H1 (cell line): ENCODE measurements around the gene CEBPA. TPM values are rescaled to one million over a fixed set of nuclear protein-coding genes. Genes with fewer than 3 reads are reported as not detected.

Experiments
- CTCF ChIA-PET: fragments of 300-600 bp; sonication (Branson Sonifier 250); formaldehyde crosslinking; loops from one replicate; lab custom pipeline; 2021; ENCODE audit not compliant: partially characterized antibody; lab: Charles Lee
- POLR2A ChIA-PET: fragments of 300-600 bp; sonication (Branson Sonifier 250); formaldehyde crosslinking; loops from one replicate; lab custom pipeline; 2021; ENCODE audit warnings: inconsistent platforms; ENCODE audit not compliant: partially characterized antibody; lab: Charles Lee
- DNase-seq, 2 experiments: peaks; one replicate each; pipeline versions ENCODE4 v3.0.0 to v3.0.0-alpha.2; 2010 to 2022; ENCODE audit warnings: low spot score in 2 of 2, low read depth in 1 of 2, mixed read lengths in 1 of 2
- FAIRE-seq: peaks from 2 replicates; lab custom pipeline; 2011; peaks lifted over from hg19 to GRCh38; lab: Jason Lieb, UNC
- H2AFZ ChIP-seq: 2 replicates; pipeline ENCODE4 v1.8.1; 2012; ENCODE audit warnings: low read length, inconsistent platforms
- H2AK5ac ChIP-seq: 2 replicates; pipeline ENCODE4 v1.6.1; 2013; ENCODE audit warnings: low read depth, low read length
- H2BK120ac ChIP-seq: replicated peaks from 2 replicates; pipeline ENCODE3; 2013; ENCODE audit warnings: low read depth, low read length, inconsistent platforms
- H2BK12ac ChIP-seq: 2 replicates; pipeline ENCODE4 v1.6.1; 2013; ENCODE audit warnings: low read depth, low read length
- H2BK15ac ChIP-seq: 2 replicates; pipeline ENCODE4 v1.6.1; 2013; ENCODE audit warnings: low read length
- H2BK20ac ChIP-seq: 2 replicates; pipeline ENCODE4 v1.6.1; 2013; ENCODE audit warnings: low read length
- H2BK5ac ChIP-seq: 2 replicates; pipeline ENCODE4 v1.6.1; 2013; ENCODE audit warnings: low read depth, low read length
- H3K14ac ChIP-seq: 2 replicates; pipeline ENCODE4 v1.6.1; 2013; ENCODE audit warnings: inconsistent platforms; ENCODE audit not compliant: insufficient read length
- H3K18ac ChIP-seq: 2 replicates; pipeline ENCODE4 v1.6.1; 2013; ENCODE audit warnings: low read length; ENCODE audit errors: extremely low read depth
- H3K23ac ChIP-seq: 2 replicates; pipeline ENCODE4 v1.6.1; 2013; ENCODE audit warnings: inconsistent platforms; ENCODE audit not compliant: insufficient read length
- H3K23me2 ChIP-seq: 2 replicates; pipeline ENCODE4 v1.6.1; 2013; ENCODE audit warnings: low read depth, low read length
- H3K27ac ChIP-seq: 2 replicates; pipeline ENCODE4 v1.6.1; 2011; ENCODE audit warnings: low read depth, low read length, inconsistent platforms
- H3K27me3 ChIP-seq, 4 experiments: replicated peaks in 1 of 4; 1 replicate in 1 of 4; 2 replicates in 3 of 4; pipeline versions ENCODE4 v1.6.1 to v1.8.1; 2011 to 2013; ENCODE audit warnings: low read length in 3 of 4, mild to moderate bottlenecking in 3 of 4, inconsistent platforms in 2 of 4, mixed read lengths in 2 of 4, moderate library complexity in 1 of 4; ENCODE audit not compliant: control insufficient read depth in 3 of 4, insufficient read depth in 3 of 4; ENCODE audit errors: extremely low read depth in 1 of 4
- H3K36me3 ChIP-seq, 4 experiments: 2 replicates each; pipeline versions ENCODE4 v1.6.1 to v1.8.1; 2011 to 2013; ENCODE audit warnings: mild to moderate bottlenecking in 4 of 4, low read length in 3 of 4, moderate library complexity in 2 of 4, control low read depth in 1 of 4, inconsistent platforms in 1 of 4; ENCODE audit not compliant: insufficient read depth in 4 of 4, control insufficient read depth in 2 of 4
- H3K4ac ChIP-seq: replicated peaks from 2 replicates; pipeline ENCODE3; 2013; ENCODE audit warnings: low read length, low read depth, mixed read lengths, inconsistent platforms; ENCODE audit not compliant: insufficient read length
- H3K4me1 ChIP-seq, 4 experiments: replicated peaks in 1 of 4; 1 replicate in 1 of 4; 2 replicates in 3 of 4; pipeline versions ENCODE4 v1.6.1 to v1.8.1; 2011 to 2013; ENCODE audit warnings: low read length in 3 of 4, inconsistent platforms in 2 of 4, mixed read lengths in 1 of 4; ENCODE audit not compliant: insufficient read depth in 4 of 4, control insufficient read depth in 3 of 4
- H3K4me2 ChIP-seq, 2 experiments: 2 replicates each; pipeline versions ENCODE4 v1.6.1 to v1.8.1; 2011 to 2013; ENCODE audit warnings: low read depth in 2 of 2, low read length in 2 of 2, control low read depth in 1 of 2, inconsistent platforms in 1 of 2, mild to moderate bottlenecking in 1 of 2; ENCODE audit not compliant: insufficient read depth in 1 of 2
- H3K4me3 ChIP-seq, 4 experiments: fragments of 200-600, 300-600 bp in 1 of 4; sonication (generic), shearing (Covaris generic), sonication (Bioruptor Twin) in 1 of 4; 2 replicates each; pipeline versions ENCODE4 v1.5.1 to v1.8.1; 2011 to 2016; ENCODE audit warnings: low read length in 4 of 4, low read depth in 3 of 4, control low read depth in 2 of 4, inconsistent platforms in 2 of 4, mild to moderate bottlenecking in 2 of 4, mixed read lengths in 1 of 4, moderate library complexity in 1 of 4; ENCODE audit not compliant: insufficient read depth in 2 of 4; ENCODE audit errors: extremely low read depth in 1 of 4
- H3K56ac ChIP-seq: replicated peaks from 2 replicates; pipeline ENCODE3; 2013; ENCODE audit warnings: low read depth, mild to moderate bottlenecking, mixed read lengths, low read length, inconsistent platforms; ENCODE audit not compliant: insufficient read length
- H3K79me1 ChIP-seq: 2 replicates; pipeline ENCODE4 v1.6.1; 2013; ENCODE audit warnings: low read depth, low read length, control low read depth
- H3K79me2 ChIP-seq, 2 experiments: 2 replicates each; pipeline versions ENCODE4 v1.6.1 to v1.8.1; 2012 to 2013; ENCODE audit warnings: low read length in 2 of 2, mild to moderate bottlenecking in 2 of 2, inconsistent platforms in 1 of 2; ENCODE audit not compliant: insufficient read depth in 2 of 2, control insufficient read depth in 1 of 2
- H3K9ac ChIP-seq, 4 experiments: replicated peaks in 1 of 4; 1 replicate in 1 of 4; 2 replicates in 3 of 4; pipeline versions ENCODE4 v1.6.1 to v1.8.1; 2011 to 2013; ENCODE audit warnings: low read depth in 3 of 4, low read length in 3 of 4, control low read depth in 2 of 4, mild to moderate bottlenecking in 2 of 4, moderate library complexity in 2 of 4, inconsistent platforms in 1 of 4; ENCODE audit errors: extremely low read depth in 1 of 4
- H3K9me3 ChIP-seq, 2 experiments: 2 replicates each; pipeline versions ENCODE4 v1.6.1 to v1.8.1; 2012 to 2013; ENCODE audit warnings: mild to moderate bottlenecking in 2 of 2, moderate library complexity in 2 of 2, control low read depth in 1 of 2, inconsistent platforms in 1 of 2, low read depth in 1 of 2, low read length in 1 of 2, mixed read lengths in 1 of 2; ENCODE audit not compliant: insufficient read depth in 2 of 2
- H4K20me1 ChIP-seq, 2 experiments: replicated peaks in 1 of 2; 2 replicates each; pipeline versions ENCODE3 to v1.8.1; 2011 to 2013; ENCODE audit warnings: inconsistent platforms in 2 of 2, low read length in 2 of 2, mild to moderate bottlenecking in 1 of 2; ENCODE audit not compliant: insufficient read depth in 2 of 2, control insufficient read depth in 1 of 2
- H4K5ac ChIP-seq: 2 replicates; pipeline ENCODE4 v1.6.1; 2013; ENCODE audit warnings: low read length, low read depth, mixed read lengths, inconsistent platforms; ENCODE audit not compliant: insufficient read length
- H4K8ac ChIP-seq: 2 replicates; pipeline ENCODE4 v1.8.0; 2013; ENCODE audit warnings: mild to moderate bottlenecking, moderate library complexity, low read length, inconsistent platforms; ENCODE audit not compliant: insufficient read depth; ENCODE audit errors: extremely low read depth
- H4K91ac ChIP-seq: replicated peaks from 2 replicates; pipeline ENCODE3; 2013; ENCODE audit warnings: low read length, mixed read lengths, inconsistent platforms; ENCODE audit not compliant: insufficient read length
- CEBPB ChIP-seq: IDR thresholded peaks from 2 replicates; pipeline ENCODE4 v1.6.1; 2012; ENCODE audit warnings: low read depth, low read length
- SAP30 ChIP-seq: fragments of 300-600 bp; sonication (generic); IDR thresholded peaks from 2 replicates; pipeline ENCODE4 v1.7.1; 2012; ENCODE audit warnings: low read length, moderate library complexity, mild to moderate bottlenecking, inconsistent platforms; ENCODE audit not compliant: insufficient read depth, insufficient replicate concordance
- TAF1 ChIP-seq: IDR thresholded peaks from 2 replicates; pipeline ENCODE4 v1.6.1; 2011; ENCODE audit warnings: mild to moderate bottlenecking, low read depth, low read length
- YY1 ChIP-seq: IDR thresholded peaks from 2 replicates; pipeline ENCODE4 v1.6.1; 2011; ENCODE audit warnings: low read depth, mild to moderate bottlenecking, low read length
- WGBS, 2 experiments: shearing (Covaris generic) in 1 of 2; methylation state at CpG; one replicate each; pipeline versions ENCODE4 v1.1.6 to v1.1.7; 2013 to 2015; ENCODE audit warnings: low lambda C conversion rate in 2 of 2, mixed read lengths in 2 of 2, inconsistent platforms in 1 of 2, low coverage in 1 of 2, missing lambda C conversion rate in 1 of 2; ENCODE audit not compliant: insufficient replicate concordance in 2 of 2, insufficient coverage in 1 of 2, insufficient read length in 1 of 2; ENCODE audit errors: extremely low coverage in 1 of 2, missing lambda C conversion rate in 1 of 2; 5-methylcytosine and 5-hydroxymethylcytosine counted together
- polyA plus RNA-seq, 7 experiments: library from polyadenylated mRNA; depleted of rRNA in 3 of 7; stranded (reverse) in 5 of 7; unstranded in 2 of 7; fragments of >200 nt in 5 of 7; fragments of 200-250 nt in 2 of 7; gene quantifications; 1 replicate in 5 of 7; 2 replicates in 1 of 7; 4 replicates in 1 of 7; pipeline versions ENCODE4 v1.2.1 to v1.2.3, GENCODE V29; 2011 to 2013; ENCODE audit warnings: missing spikeins in 2 of 7, mixed read lengths in 2 of 7
- total RNA-seq: library from RNA; stranded (reverse); fragmentation: NEBNext Ultra II Directional; extraction: Animal tissue kit (Norgen Biotek cat#: 25700); gene quantifications from 2 replicates; pipeline ENCODE4 v1.2.1, GENCODE V29; 2021

The CEBPA gene
- total and polyA plus RNA-seq, 2 of the 8 experiments (the other 6 are each of a cell fraction or from before 2014, with no cell fraction given) = 2.0 to 2.7 TPM

GRCh38 chr19:33263325-33264023 lies 38.9 kb downstream of the CEBPA start:
- Histone ChIP-seq H3K79me2 (no peaks in the 10 kb centered on the region), H3K27ac (no peak overlapping the region), H3K4me3 (no peak overlapping the region), H4K5ac (no peak overlapping the region), H3K56ac (no peak overlapping the region), H2AK5ac (no peak overlapping the region), H3K4me1 (peaks cover 0 to 7% (median 0%) of the 10 kb centered on the region in 4 experiments; a peak in 1 of 7 replicates), H3K27me3 (no peaks in the 10 kb centered on the region), H3K9ac (no peak overlapping the region), H3K4ac (no peak overlapping the region), H2BK15ac (0 out of 2 replicates have a peak overlapping the region, but pooled peaks have one; percentile 72), H2AFZ (no peak overlapping the region), H2BK5ac (0 out of 2 replicates have a peak overlapping the region, but pooled peaks have one; percentile 18), H3K23ac (no peak overlapping the region), H3K79me1 (no peaks in the 10 kb centered on the region), H3K14ac (peak overlapping the region; percentile 61), H2BK120ac (no peak overlapping the region), H4K8ac (no peak overlapping the region), H3K9me3 (no peaks in the 10 kb centered on the region), H4K91ac (no peak overlapping the region), H2BK20ac (0 out of 2 replicates have a peak overlapping the region, but pooled peaks have one; percentile 13), H4K20me1 (no peaks in the 10 kb centered on the region), H3K23me2 (no peaks in the 10 kb centered on the region), H3K18ac (no peak overlapping the region), H3K36me3 (no peaks in the 10 kb centered on the region), H3K4me2 (no peak overlapping the region), H2BK12ac (no peak overlapping the region)
- CTCF ChIA-PET = interaction anchor here (0.6 kb wide), 1 partner anchor 15 kb away, joined by 3 read pairs; no protein-coding TSS in a partner anchor
- TF ChIP-seq YY1 (no peak), TAF1 (no peak), SAP30 (no peak), CEBPB (no peak)
- POLR2A ChIA-PET = interaction anchor here (1.0 to 1.1 kb wide), 2 partner anchors 110 to 115 kb away, joined by 3 to 4 read pairs; partner anchors contain the start of gene CEBPG
- 94% methylated on average over 23 of the region's 25 CpGs; no CpG with 5 or more reads in 1 of the 2 experiments for WGBS, 2 experiments
- no peak for DNase-seq
- no peak for FAIRE-seq
